GM18951 (cell line): ENCODE measurements around the gene GTPBP4.
"Not testable (repeated sequence)": the region's sequence is repeated elsewhere in the genome, so short reads cannot be mapped to it uniquely, and the experiment has no call there.

Source experiments
- POLR2A ChIP-seq: IDR thresholded peaks from 4 replicates; pipeline ENCODE4 v1.6.1; 2011; ENCODE audit warnings: mild to moderate bottlenecking; ENCODE audit not compliant: insufficient read length, insufficient read depth; ENCODE audit errors: extremely low read depth
- in situ Hi-C: fragments of 300-500 bp; cut with MboI; formaldehyde crosslinking; loops from one replicate; pipeline ENCODE4 v1.12.0; 2022; ENCODE audit warnings: low sequenced_read_pairs, mixed read lengths, inconsistent platforms; ENCODE audit not compliant: unreplicated experiment

The GTPBP4 gene

GRCh38 chr10:1037098-1037497 is 48.9 kb downstream of the GTPBP4 start:
- TF ChIP-seq POLR2A: peak; percentile 16
- in situ Hi-C loops: no loop called here

GRCh38 chr10:1038769-1039168 is 50.5 kb downstream of the GTPBP4 start:
- in situ Hi-C loops: not testable (repeated sequence)

GRCh38 chr10:1040133-1040532 is 51.9 kb downstream of the GTPBP4 start:
- in situ Hi-C loops: no loop called here
- no peak for TF ChIP-seq POLR2A

GRCh38 chr10:1041514-1041913 is 53.3 kb downstream of the GTPBP4 start:
- TF ChIP-seq POLR2A: no peak

GRCh38 chr10:1043532-1043995 is 55.3 kb downstream of the GTPBP4 start:
- in situ Hi-C loops: no loop called here

More at GRCh38 chr10:1041514-1041913, 53.3 kb downstream of the GTPBP4 start:
- in situ Hi-C loops: no loop called here

GRCh38 chr10:1044146-1044545 is 55.9 kb downstream of the GTPBP4 start:
- in situ Hi-C loops: no loop called here
- no peak for TF ChIP-seq POLR2A

More at GRCh38 chr10:1043532-1043995, 55.3 kb downstream of the GTPBP4 start:
- TF ChIP-seq POLR2A: peak; percentile 25

GRCh38 chr10:1044964-1045363 is 56.7 kb downstream of the GTPBP4 start:
- in situ Hi-C loops: no loop called here
- no peak for TF ChIP-seq POLR2A

- in situ Hi-C loops: no loop called here
- TF ChIP-seq POLR2A: no peak
These were observed 57.2 kb downstream of the GTPBP4 start for GRCh38 chr10:1045415-1045814.

GRCh38 chr10:1047937-1048336 is 59.7 kb downstream of the GTPBP4 start:
- TF ChIP-seq POLR2A: no peak
- in situ Hi-C loops: no loop called here

- in situ Hi-C loops: no loop called here
- TF ChIP-seq POLR2A: no peak
These were observed 60.1 kb downstream of the GTPBP4 start for GRCh38 chr10:1048349-1048731.

GRCh38 chr10:1048732-1049424 is 60.6 kb downstream of the GTPBP4 start, which contains the start of gene IDI1:
Gene IDI1 (minus strand): TSS chr10:1049119. CDS start chr10:1049003, 116 bp downstream.
- in situ Hi-C loops: no loop called here
- peak; percentile 99 for TF ChIP-seq POLR2A

- in situ Hi-C loops: no loop called here
- TF ChIP-seq POLR2A: no peak
These were observed 61.3 kb downstream of the GTPBP4 start for GRCh38 chr10:1049425-1049958.

GRCh38 chr10:1050145-1050544 is 61.9 kb downstream of the GTPBP4 start:
- in situ Hi-C loops: no loop called here
- no peak for TF ChIP-seq POLR2A

GRCh38 chr10:1050554-1050953 is 62.3 kb downstream of the GTPBP4 start:
- in situ Hi-C loops: no loop called here
- no peak for TF ChIP-seq POLR2A

- in situ Hi-C loops: no loop called here
- TF ChIP-seq POLR2A: no peak
These were observed 66.5 kb downstream of the GTPBP4 start for GRCh38 chr10:1054684-1055083.
